Neural progenitor cell (in vitro differentiated cells): ENCODE measurements around the gene ALK.

Experiments used
- CTCF ChIP-seq: fragments of 200-600 bp; sonication (generic); IDR thresholded peaks from 2 replicates; pipeline ENCODE4 v1.5.1; 2017; ENCODE audit warnings: antibody characterized with exemption, mild to moderate bottlenecking
- EZH2 ChIP-seq: fragments of 200-600 bp; sonication (generic); IDR thresholded peaks from 2 replicates; pipeline ENCODE4 v1.6.1; 2017; ENCODE audit warnings: antibody characterized with exemption, mild to moderate bottlenecking, moderate library complexity
- EZH2phosphoT487 ChIP-seq: fragments of 200-600 bp; sonication (generic); IDR thresholded peaks from 2 replicates; pipeline ENCODE4 v1.6.1; 2017; ENCODE audit warnings: antibody characterized with exemption

DNA sequence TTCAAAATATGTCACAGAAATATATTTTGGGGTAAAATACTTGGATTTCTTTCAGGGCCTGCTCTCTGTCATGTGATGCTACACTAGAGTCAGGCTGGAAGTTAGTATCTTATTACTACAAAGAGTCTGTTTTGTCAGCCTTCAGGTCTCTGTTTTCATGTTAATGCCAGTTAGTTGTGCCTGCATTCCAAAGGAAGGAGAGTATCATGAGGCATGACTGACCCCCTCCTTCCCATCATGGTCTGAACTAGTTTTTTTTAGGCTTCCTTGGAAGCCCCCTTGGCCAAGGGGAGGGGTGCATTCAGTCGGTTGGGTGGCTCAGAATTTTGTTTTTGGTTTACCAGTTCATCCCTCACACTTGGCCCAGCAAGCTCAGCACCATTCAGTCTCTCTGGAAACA is 318.0 kb downstream of the ALK start:
- TF ChIP-seq CTCF (no peak), EZH2phosphoT487 (no peak), EZH2 (no peak)
